Endothelial cell (in vitro differentiated cells): ENCODE data around the gene MS4A4E. TPM values are rescaled to one million over a fixed set of nuclear protein-coding genes. Genes with fewer than 3 reads are reported as not detected.

Source experiments
- DNase-seq: peaks from one replicate; pipeline ENCODE4 v3.0.0; 2021; ENCODE audit warnings: low spot score
- H3K27ac Mint-ChIP-seq: one replicate; pipeline ENCODE4 v1.8.0; 2021; ENCODE audit warnings: mixed read lengths, inconsistent platforms; ENCODE audit not compliant: unreplicated experiment
- H3K27me3 Mint-ChIP-seq: one replicate; pipeline ENCODE4 v1.8.0; 2021; ENCODE audit warnings: mild to moderate bottlenecking, moderate library complexity, mixed read lengths, inconsistent platforms; ENCODE audit not compliant: unreplicated experiment
- H3K36me3 Mint-ChIP-seq: one replicate; pipeline ENCODE4 v1.8.0; 2021; ENCODE audit warnings: mild to moderate bottlenecking, low read depth, mixed read lengths, inconsistent platforms; ENCODE audit not compliant: unreplicated experiment
- H3K4me1 Mint-ChIP-seq: one replicate; pipeline ENCODE4 v1.8.0; 2021; ENCODE audit warnings: mild to moderate bottlenecking, mixed read lengths, inconsistent platforms; ENCODE audit not compliant: unreplicated experiment
- H3K4me3 Mint-ChIP-seq: one replicate; pipeline ENCODE4 v1.8.0; 2021; ENCODE audit warnings: mild to moderate bottlenecking, mixed read lengths, inconsistent platforms; ENCODE audit not compliant: unreplicated experiment
- H3K9me3 Mint-ChIP-seq: one replicate; pipeline ENCODE4 v1.8.0; 2021; ENCODE audit warnings: mixed read lengths, inconsistent platforms; ENCODE audit not compliant: unreplicated experiment
- total RNA-seq: library from RNA; stranded (reverse); fragmentation: NEBNext Ultra II Directional; extraction: Animal tissue kit (Norgen Biotek cat#: 25700); gene quantifications from one replicate; pipeline ENCODE4 v1.2.1, GENCODE V29; 2021; ENCODE audit not compliant: unreplicated experiment
- TF ChIP-seq, protein P1 (sequence below): fragments of 200-600 bp; sonication (generic); IDR thresholded peaks from one replicate; pipeline ENCODE4 v1.5.0; 2021; ENCODE audit warnings: antibody characterized with exemption; ENCODE audit not compliant: unreplicated experiment

Gene MS4A4E
- total RNA-seq, 1 donor from 2014 or later: not detected

DNA sequence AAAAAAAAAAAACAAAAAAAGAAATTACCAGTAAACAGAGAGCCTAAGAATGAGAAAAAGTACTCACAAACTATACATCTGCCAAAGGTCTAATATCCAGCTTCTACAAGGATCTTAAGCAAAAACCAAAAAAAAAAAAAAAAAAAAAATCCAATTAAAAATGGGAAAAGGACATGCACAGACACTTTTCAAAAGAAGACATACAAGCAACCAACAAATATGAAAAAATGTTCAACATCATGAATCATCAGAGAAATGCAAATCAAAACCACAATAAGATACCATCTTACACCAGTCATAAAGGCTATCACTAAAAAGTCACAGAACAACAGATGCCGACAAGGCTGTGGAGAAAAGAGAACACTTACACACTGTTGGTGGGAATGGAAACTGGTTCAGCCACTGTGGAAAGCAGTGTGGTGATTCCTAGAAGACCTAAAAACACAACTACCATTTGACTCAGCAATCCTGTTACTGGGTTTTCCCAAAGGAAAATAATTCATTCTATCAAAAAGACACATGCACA, 78.3 kb downstream of the MS4A4E start:
- DNase-seq: no peak
- Mint-ChIP-seq H3K4me3 (no peak overlapping the region), H3K27ac (no peak overlapping the region), H3K4me1 (peaks cover 19% of the 10 kb centered on the region), H3K9me3 (peaks cover 8% of the 10 kb centered on the region), H3K36me3 (no peaks in the 10 kb centered on the region), H3K27me3 (no peaks in the 10 kb centered on the region)
- TF ChIP-seq, protein P1, sequence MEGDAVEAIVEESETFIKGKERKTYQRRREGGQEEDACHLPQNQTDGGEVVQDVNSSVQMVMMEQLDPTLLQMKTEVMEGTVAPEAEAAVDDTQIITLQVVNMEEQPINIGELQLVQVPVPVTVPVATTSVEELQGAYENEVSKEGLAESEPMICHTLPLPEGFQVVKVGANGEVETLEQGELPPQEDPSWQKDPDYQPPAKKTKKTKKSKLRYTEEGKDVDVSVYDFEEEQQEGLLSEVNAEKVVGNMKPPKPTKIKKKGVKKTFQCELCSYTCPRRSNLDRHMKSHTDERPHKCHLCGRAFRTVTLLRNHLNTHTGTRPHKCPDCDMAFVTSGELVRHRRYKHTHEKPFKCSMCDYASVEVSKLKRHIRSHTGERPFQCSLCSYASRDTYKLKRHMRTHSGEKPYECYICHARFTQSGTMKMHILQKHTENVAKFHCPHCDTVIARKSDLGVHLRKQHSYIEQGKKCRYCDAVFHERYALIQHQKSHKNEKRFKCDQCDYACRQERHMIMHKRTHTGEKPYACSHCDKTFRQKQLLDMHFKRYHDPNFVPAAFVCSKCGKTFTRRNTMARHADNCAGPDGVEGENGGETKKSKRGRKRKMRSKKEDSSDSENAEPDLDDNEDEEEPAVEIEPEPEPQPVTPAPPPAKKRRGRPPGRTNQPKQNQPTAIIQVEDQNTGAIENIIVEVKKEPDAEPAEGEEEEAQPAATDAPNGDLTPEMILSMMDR: no peak

DNA sequence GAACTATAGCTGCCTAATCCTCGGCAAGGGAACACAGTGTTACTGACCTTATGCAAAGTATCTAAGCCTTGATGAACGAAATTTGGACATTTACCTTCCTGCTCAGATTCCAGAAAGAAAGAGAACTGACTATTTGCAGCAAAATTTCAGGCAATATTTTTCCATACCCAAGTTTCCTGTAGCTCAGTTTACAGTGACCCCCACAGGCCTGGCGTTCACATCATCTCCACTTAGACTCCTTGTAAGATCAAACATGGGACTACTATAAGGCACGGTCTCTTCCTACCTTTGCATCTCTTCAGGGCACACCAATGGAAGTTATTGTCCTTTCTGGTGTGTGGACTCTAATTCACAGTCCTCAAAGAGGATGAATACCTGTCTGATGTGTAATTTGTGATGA, 81.2 kb downstream of the MS4A4E start:
- H3K4me3 Mint-ChIP-seq: no peak overlapping the region
- TF ChIP-seq, protein P1: no peak
- no peak for DNase-seq
- no peaks in the 10 kb centered on the region for H3K36me3 Mint-ChIP-seq
- no peaks in the 10 kb centered on the region for H3K27me3 Mint-ChIP-seq
- H3K27ac Mint-ChIP-seq: no peak overlapping the region
- H3K4me1 Mint-ChIP-seq: peaks cover 22% of the 10 kb centered on the region
- H3K9me3 Mint-ChIP-seq: no peaks in the 10 kb centered on the region

DNA sequence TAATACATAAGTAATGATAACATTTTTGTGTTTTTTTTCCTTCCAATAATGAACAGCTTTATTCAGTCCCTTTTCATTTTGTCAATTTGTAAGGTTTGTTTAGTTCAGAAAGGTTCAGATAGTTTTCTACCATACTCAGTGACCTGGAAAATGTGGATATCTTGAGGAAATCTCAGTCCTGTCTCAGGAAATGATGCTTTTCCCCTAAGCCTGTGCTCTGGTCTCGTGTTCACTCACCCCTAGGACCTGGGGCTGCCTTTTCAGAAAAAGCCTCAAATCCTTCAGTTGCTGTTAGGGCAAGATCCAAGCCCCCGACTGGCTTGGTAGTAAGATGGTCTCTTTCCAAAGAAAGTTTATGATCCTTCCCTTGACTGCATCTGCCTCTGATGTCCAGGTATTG, 81.8 kb downstream of the MS4A4E start:
- H3K9me3 Mint-ChIP-seq: no peaks in the 10 kb centered on the region
- H3K27ac Mint-ChIP-seq: peak overlapping the region; percentile 27
- no peaks in the 10 kb centered on the region for H3K27me3 Mint-ChIP-seq
- DNase-seq: no peak
- H3K4me3 Mint-ChIP-seq: no peak overlapping the region
- no peaks in the 10 kb centered on the region for H3K36me3 Mint-ChIP-seq
- H3K4me1 Mint-ChIP-seq: peaks cover 22% of the 10 kb centered on the region
- TF ChIP-seq, protein P1: no peak

GRCh38 chr11:60159868-60160267, 83.1 kb downstream of the MS4A4E start:
- Mint-ChIP-seq H3K9me3 (no peaks in the 10 kb centered on the region), H3K27me3 (no peaks in the 10 kb centered on the region), H3K4me1 (peaks cover 22% of the 10 kb centered on the region), H3K4me3 (no peak overlapping the region), H3K36me3 (no peaks in the 10 kb centered on the region), H3K27ac (no peak overlapping the region)
- TF ChIP-seq, protein P1: no peak
- DNase-seq: no peak

GRCh38 chr11:60159284-60159683, 83.7 kb downstream of the MS4A4E start:
- Mint-ChIP-seq H3K27ac (no peak overlapping the region), H3K4me1 (peaks cover 22% of the 10 kb centered on the region), H3K4me3 (no peak overlapping the region), H3K36me3 (no peaks in the 10 kb centered on the region), H3K27me3 (no peaks in the 10 kb centered on the region), H3K9me3 (no peaks in the 10 kb centered on the region)
- no peak for DNase-seq
- TF ChIP-seq, protein P1: no peak
